HG03354 (cell line): ENCODE results near the gene CFHR2.
"Not testable (repeated sequence)": the region's sequence is repeated elsewhere in the genome, so short reads cannot be mapped to it uniquely, and the experiment has no call there.

Experiments
- ATAC-seq: cut with Tn5 transposase; IDR thresholded peaks from one replicate; pipeline ENCODE4 v1.9.1; 2021; ENCODE audit warnings: mild to moderate bottlenecking; ENCODE audit not compliant: unreplicated experiment, poor library complexity, severe bottlenecking

The CFHR2 gene

GRCh38 chr1:196943568-196943967 is at the start of gene CFHR2:
Gene CFHR2, plus strand, starts transcription at chr1:196943738. Its CDS starts 143 bp downstream, at chr1:196943881.
- not testable (repeated sequence) for ATAC-seq

GRCh38 chr1:196896355-196896754 is 47.2 kb upstream of the CFHR2 start:
- no peak for ATAC-seq

- no peak for ATAC-seq
Observed at GRCh38 chr1:196897158-196897828, 46.2 kb upstream of the CFHR2 start.

DNA sequence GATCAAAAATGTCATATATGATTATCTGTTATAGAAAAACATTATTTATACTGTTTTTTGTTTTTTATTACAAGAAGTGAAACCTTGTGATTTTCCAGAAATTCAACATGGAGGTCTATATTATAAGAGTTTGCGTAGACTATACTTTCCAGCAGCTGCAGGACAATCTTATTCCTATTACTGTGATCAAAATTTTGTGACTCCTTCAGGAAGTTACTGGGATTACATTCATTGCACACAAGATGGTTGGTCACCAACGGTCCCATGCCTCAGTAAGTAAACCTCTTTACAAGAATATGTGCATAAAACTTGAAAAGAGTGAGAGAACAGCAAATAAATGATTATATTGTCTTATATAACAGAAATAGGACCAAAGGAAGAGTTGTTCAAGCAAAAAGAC is 41.2 kb upstream of the CFHR2 start:
- ATAC-seq: peak; percentile 66

GRCh38 chr1:196910215-196910614 is 33.3 kb upstream of the CFHR2 start:
- ATAC-seq: peak; percentile 65

DNA sequence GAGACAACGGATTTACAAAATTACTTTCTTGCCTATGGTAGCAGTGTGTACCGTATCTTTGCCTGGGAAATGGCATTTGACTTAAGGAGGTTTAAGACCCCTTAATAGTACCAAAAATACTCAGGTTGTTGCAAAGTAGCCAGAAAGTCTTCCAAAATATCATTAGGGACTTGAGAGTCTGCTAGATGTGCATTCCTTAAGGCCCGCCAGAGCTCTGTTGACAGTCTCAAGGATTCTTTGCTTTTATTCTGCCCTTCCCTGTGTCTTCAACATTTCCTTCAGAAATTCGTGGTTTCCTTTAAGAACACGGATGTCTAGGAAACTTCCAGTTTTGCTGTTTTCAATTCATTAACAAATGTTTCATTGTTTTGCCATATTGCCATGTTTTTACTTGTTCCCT is 31.3 kb upstream of the CFHR2 start:
- not testable (repeated sequence) for ATAC-seq

GRCh38 chr1:196926839-196927238 is 16.7 kb upstream of the CFHR2 start:
- not testable (repeated sequence) for ATAC-seq

GRCh38 chr1:196932853-196933252 is 10.7 kb upstream of the CFHR2 start:
- ATAC-seq: not testable (repeated sequence)

GRCh38 chr1:196933531-196934189 is 9.9 kb upstream of the CFHR2 start:
- no peak for ATAC-seq

GRCh38 chr1:196941474-196941873 is 2.1 kb upstream of the CFHR2 start:
- not testable (repeated sequence) for ATAC-seq

DNA sequence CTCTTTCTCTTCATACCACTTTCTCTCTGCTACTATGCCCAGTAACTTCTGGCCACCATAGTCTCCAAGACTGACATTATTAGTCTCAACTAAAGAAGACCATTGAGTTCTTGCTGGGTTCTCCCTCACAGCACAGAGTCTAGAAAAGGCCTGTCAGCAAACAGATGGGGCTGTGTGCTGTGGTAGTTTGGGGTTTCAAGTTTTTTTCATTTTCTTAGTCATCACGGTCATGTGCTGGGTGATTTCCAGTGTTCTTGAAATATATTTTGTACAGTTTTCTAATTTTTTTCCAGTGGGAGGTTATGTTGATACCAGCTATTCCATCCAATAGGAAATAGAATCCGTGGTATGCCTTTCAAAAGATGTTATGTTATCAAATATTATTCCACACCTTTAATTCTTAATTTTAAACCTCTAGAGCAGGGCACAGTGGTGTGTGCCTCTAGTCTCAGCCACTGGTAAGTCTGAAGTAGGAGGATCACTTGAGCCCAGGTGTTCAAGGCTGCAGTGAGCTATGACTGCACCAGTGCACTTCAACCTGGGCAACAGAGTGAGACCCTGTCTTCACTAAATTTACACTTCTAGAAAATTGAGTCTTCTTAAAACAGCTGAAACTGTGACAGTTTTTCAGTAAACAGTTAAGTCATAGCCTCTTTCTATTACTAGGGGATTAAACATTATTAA is 8.3 kb downstream of the CFHR2 start:
- ATAC-seq: peak; percentile 86

DNA sequence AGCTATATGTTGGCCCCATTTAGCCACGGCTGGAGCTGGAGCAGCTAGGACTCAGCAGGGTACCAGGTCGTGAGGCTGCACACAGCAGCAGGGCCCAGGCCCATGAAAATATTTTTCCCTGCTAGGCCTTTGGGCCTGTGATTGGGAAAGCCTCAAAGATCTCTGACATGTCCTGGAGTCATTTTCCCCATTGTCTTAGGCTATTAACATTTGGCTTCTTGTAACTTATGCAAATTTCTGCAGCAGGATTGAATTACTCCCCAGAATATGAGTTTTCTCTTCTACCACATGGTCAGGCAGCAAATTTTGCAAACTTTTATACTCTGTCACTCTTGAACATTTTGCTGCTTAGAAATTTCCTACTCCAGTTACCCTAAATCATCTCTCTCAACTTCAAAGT is 11.2 kb downstream of the CFHR2 start:
- ATAC-seq: no peak

DNA sequence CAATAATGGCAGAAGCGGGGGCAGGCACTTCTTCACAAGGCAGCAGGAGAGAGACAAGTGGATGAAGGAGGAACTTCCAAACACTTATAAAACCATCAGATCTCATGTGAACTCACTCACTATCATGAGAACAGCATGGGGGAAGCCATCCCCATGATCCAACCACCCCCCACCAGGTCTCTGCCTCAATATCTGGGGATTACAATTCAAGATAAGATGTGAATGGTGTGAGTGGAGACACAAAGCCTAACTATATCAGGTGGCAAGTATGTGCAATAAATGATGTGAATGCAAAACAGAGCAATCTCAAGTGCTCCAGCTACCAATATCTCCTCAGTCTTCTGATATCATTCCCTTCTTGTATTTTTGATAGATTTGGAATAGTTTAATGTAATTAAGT is 12.4 kb downstream of the CFHR2 start:
- ATAC-seq: no peak

DNA sequence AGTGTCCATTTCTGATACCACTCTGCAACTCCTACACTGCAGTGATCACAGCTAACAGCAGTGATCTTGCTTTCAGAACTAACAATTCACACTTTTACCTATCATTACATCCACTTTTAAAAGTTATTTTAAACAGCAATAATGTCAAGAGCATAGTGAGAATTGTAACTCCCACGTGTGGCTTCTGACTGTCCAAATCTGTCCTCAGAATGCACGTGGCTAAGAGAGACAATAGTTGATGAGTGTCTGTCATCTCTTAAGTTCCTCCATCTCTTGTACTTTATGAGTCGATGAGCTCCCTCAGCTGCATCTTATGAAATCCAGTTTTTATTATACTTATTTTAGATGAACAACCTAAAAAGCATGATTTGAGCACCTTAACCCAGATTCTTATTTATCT is 17.3 kb downstream of the CFHR2 start:
- peak; percentile 51 for ATAC-seq

DNA sequence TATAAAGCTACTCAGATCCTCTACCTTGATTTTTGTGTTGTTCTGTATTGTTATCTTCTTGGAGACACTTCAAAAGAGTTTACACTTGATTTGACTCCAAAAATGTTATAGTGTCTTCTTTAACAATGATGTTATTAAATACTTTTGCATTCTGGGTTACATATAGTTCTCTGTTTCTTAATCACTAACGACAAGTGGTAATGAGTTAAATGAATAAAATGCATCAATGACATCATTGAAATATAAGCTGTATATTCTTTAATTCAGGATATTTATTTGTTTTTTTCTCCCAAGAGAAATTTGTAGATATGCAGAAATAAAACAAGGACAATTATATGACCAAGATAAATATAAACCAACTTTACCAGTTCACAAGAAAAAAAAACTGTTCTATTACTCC is 26.6 kb downstream of the CFHR2 start:
- no peak for ATAC-seq

DNA sequence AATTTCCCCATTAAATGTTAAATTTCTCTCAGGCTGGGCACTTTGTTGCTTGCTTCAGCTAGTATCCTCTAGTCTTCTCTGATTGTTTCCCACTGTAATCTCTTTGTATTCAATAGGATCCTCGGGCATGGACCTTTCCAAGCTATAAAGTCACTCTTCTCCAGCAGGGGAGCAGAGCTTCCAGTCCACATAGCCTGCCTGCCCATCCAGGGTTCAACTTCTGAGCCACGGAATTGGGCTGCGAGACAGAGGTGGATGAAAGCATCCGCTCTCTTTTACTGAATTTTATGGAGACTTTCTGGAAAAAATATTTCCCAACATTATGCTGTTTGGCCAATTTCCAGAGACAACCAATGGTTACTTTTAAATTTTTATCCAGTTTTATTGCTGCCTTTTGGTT is 32.7 kb downstream of the CFHR2 start:
- ATAC-seq: no peak

GRCh38 chr1:196977278-196977677 is 33.7 kb downstream of the CFHR2 start, which contains the start of gene CFHR5:
Gene CFHR5, plus strand, starts transcription at chr1:196977556. Its CDS starts 109 bp downstream, at chr1:196977665.
- no peak for ATAC-seq

- no peak for ATAC-seq
Observed at GRCh38 chr1:196980859-196981258, 37.3 kb downstream of the CFHR2 start.

DNA sequence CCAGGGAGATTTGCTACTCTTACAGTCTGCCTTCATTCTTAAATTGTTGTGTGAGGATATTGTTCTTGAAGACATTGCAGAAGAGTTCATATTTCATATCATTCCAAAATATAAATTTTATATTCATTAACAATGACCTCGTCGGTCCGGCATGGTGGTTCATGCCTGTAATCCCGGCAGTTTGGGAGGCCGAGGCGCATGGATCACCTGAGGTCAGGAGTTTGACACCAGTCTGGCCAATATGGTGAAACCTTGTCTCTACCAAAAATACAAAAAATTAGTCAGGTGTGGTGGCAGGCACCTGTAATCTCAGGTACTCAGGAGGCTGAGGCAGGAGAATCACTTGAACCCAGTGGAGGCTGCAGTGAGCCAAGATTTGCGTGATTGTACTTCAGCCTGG is 38.7 kb downstream of the CFHR2 start:
- not testable (repeated sequence) for ATAC-seq

GRCh38 chr1:196991919-196992651 is 48.5 kb downstream of the CFHR2 start:
- ATAC-seq: not testable (repeated sequence)
